Muscle layer of colon (tissue), 2 donors: ENCODE data around the gene BMS1.

Source experiments
- H3K27ac ChIP-seq: one replicate; pipeline ENCODE4 v1.7.0; 2013; ENCODE audit warnings: low read depth, mild to moderate bottlenecking, low read length, moderate library complexity
- H3K27me3 ChIP-seq, 2 donors: one replicate each; pipeline ENCODE4 v1.7.0; 2013; ENCODE audit warnings: low read length in 2 of 2, mild to moderate bottlenecking in 2 of 2; ENCODE audit not compliant: insufficient read depth in 2 of 2, control insufficient read depth in 1 of 2
- H3K36me3 ChIP-seq: one replicate; pipeline ENCODE4 v1.7.0; 2013; ENCODE audit warnings: mild to moderate bottlenecking, low read length; ENCODE audit not compliant: insufficient read depth
- H3K4me1 ChIP-seq: one replicate; pipeline ENCODE4 v1.7.0; 2013; ENCODE audit warnings: mild to moderate bottlenecking, low read length; ENCODE audit not compliant: insufficient read depth
- H3K4me3 ChIP-seq, 2 donors: one replicate each; pipeline ENCODE4 v1.7.0; 2013; ENCODE audit warnings: low read length in 2 of 2, low read depth in 1 of 2, mild to moderate bottlenecking in 1 of 2, moderate library complexity in 1 of 2
- H3K9ac ChIP-seq: one replicate; pipeline ENCODE4 v1.7.0; 2013; ENCODE audit warnings: low read length
- H3K9me3 ChIP-seq: one replicate; pipeline ENCODE4 v1.7.0; 2013; ENCODE audit warnings: mild to moderate bottlenecking, low read length
- donor health status: abdominal sarcoma.
- donor health status: Adenocarcinoma of cecum.

The BMS1 gene

DNA sequence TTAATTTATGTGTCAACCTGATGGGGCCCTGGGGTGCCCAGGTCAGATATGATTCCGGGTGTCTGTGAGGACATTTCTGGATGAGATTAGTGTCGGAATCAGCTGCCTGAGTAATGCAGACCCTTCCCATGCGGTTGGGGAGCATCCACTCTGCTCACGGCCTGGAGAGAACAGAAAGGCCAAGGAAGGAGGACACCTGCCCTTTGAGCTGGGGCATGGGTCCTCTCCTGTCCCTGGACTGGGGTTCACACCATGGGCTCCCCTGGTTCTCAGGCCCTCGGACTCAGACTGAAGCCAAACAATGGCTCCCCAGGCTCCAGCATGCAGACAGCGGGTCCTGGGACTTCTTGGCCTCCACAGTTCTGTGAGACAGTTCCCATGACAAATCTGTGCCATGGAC lies 94.3 kb downstream of the BMS1 start:
- Histone ChIP-seq H3K27ac (no peak overlapping the region), H3K9ac (no peak overlapping the region), H3K27me3 (peaks cover 0 to 7% of the 10 kb centered on the region in 2 donors), H3K36me3 (no peaks in the 10 kb centered on the region), H3K4me1 (peaks cover 4% of the 10 kb centered on the region), H3K4me3 (no peak overlapping the region), H3K9me3 (no peaks in the 10 kb centered on the region)

DNA sequence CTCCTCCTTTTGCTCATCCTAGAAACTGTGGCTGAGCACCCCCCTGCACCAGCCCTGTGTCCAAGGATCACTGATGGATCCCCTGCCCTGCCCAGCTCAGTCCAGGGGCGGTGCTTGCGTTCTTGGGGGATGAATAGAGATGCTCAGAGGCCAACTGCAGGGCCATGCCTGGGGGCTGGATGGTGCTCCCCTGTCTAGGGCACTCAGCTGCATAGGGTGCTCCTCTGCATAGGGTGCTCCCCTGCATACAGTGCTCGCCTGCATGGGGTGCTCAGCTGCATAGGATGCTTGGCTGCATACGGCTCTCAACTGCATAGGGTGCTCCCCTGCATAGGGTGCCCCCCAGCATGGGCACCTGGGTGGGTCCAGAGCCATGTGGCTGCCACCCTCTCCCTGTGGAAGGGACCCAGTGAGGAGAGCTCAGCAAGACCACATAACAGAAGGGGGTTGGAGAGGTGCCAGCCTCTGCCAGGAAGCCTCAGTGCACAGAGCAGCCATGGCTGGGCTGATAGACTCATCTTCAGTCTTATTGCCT lies 95.0 kb downstream of the BMS1 start:
- Histone ChIP-seq H3K4me3 (no peak overlapping the region), H3K36me3 (no peaks in the 10 kb centered on the region), H3K27me3 (peaks cover 0 to 7% of the 10 kb centered on the region in 2 donors), H3K4me1 (peaks cover 4% of the 10 kb centered on the region), H3K9me3 (no peaks in the 10 kb centered on the region), H3K27ac (no peak overlapping the region), H3K9ac (no peak overlapping the region)

DNA sequence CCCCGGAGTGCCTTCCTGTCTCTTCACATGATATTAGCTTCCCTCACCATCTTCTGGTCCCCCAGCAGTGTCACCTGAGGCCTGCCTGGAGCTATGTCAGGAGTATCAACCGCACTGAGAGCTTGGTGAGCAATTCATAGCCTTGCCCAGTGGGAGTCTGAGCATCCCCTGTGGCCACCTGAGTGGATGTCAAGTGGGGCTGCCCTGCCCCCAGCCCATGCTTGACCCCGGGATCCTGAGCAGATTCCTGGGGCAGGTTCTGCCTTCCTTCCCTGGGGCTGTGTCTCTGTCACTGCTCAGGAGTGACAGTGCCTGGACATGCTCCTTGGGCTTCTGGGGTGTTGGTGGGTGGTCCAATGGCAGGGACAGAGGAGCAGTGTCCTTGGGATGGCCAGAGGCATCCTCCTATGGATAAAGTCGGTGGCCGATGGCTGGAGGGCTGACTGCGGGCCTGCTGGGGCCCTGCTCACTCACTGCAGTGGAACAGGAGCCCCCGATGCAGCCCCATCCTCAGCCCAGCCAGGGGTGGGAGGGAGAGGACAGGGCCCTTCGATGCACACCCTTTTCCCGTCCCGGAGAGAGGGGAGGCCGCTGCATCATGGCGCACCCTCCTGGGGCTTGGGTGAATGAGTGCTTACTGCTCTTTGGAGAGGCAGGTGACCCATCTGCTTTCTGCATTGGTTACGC lies 95.7 kb downstream of the BMS1 start:
- H3K4me1 ChIP-seq = peaks cover 4% of the 10 kb centered on the region
- no peak overlapping the region for H3K4me3 ChIP-seq
- H3K27me3 ChIP-seq = peaks cover 0 to 7% of the 10 kb centered on the region in 2 donors

DNA sequence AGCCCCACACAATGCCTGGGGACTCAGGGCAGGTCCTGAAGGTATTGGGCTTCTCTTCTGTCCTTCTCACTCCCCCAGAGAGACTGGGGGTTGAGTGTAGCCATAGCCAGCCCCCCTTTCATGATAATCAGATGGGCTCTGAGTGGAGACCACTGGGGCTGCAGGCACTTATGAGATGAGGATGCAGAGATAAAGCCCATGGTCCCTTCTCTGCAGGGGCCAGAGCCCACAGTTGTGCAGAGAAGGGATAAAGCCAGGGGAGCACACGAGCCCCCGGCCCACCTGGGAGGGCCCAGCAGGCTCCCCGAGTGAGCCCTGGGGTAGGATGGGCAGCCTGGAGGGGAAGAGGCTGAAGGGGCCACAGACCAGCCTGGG lies 96.2 kb downstream of the BMS1 start:
- Histone ChIP-seq H3K27me3 (peaks cover 0 to 7% of the 10 kb centered on the region in 2 donors), H3K36me3 (no peaks in the 10 kb centered on the region), H3K4me3 (no peak overlapping the region), H3K9me3 (no peaks in the 10 kb centered on the region), H3K4me1 (peaks cover 4% of the 10 kb centered on the region), H3K27ac (no peak overlapping the region), H3K9ac (no peak overlapping the region)

More for the DNA sequence above, 95.7 kb downstream of the BMS1 start:
- Histone ChIP-seq H3K9me3 (no peaks in the 10 kb centered on the region), H3K9ac (no peak overlapping the region), H3K36me3 (no peaks in the 10 kb centered on the region), H3K27ac (no peak overlapping the region)

DNA sequence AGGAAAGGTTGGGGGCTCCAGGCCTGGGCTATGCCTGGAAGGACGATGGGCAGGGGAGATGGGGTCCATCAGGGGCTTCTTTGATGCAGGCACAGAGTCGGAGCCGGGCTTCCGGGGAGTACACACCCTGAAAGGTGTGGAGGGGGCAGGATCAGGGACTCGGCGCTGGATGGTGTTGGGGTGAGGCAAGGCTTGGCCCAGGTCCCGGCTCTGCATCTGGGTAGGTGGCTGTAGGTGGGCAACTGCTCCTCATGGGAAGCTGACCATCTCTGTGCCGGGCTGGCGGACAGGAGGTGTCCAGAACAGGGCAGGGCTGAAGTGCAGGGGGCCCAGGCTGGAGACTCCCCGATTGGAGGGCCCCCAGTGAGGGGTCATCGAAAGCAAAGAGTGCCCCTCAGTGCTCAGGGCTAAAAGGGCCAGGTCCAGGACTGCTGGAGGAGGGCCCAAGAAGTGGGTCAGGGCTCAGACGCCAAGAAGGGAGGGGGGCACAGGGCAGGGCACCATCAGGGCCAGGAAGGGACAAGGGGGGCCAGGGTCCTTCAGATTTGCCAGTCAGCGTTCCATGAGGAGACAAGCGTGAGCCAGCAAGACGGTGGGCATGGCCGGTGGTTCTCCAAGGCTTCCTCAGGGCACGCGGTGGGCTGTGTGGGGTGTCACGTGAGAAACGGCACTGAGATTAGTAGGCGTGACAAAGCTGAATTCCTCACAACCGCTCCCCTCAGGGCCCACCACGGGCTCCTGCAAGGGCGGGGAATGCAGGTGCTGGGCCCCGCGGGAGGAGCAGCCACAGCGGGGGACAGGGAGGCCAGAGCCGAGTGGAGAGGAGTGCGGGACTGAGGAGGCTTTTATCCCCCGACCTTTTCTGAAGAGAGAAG lies 97.0 kb downstream of the BMS1 start:
- H3K9ac ChIP-seq = no peak overlapping the region
- H3K4me3 ChIP-seq = no peak overlapping the region
- no peaks in the 10 kb centered on the region for H3K36me3 ChIP-seq
- no peaks in the 10 kb centered on the region for H3K9me3 ChIP-seq
- peaks cover 4% of the 10 kb centered on the region for H3K4me1 ChIP-seq
- H3K27ac ChIP-seq = no peak overlapping the region
- peaks cover 0 to 7% of the 10 kb centered on the region in 2 donors for H3K27me3 ChIP-seq

DNA sequence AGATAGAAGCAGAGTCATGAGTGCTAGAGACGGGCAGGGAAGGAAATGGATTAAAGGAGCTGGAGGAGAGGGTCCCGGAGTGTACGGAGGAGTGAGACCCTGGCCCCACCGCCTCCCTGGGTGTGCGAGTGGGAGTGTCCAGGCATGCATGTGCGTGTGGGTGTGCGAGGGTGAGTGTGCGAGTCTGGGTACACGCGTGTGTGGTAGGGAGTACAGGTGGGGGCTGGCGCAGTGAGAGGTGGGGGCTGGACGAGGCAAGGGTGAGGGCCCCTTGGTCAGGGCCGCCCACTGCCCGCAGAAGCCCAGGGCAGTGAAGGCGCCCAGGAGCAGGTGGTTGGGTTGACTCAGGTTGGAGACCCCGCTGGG lies 97.6 kb downstream of the BMS1 start:
- peaks cover 0 to 7% of the 10 kb centered on the region in 2 donors for H3K27me3 ChIP-seq
- H3K36me3 ChIP-seq = no peaks in the 10 kb centered on the region
- no peak overlapping the region for H3K4me3 ChIP-seq
- H3K27ac ChIP-seq = no peak overlapping the region
- no peaks in the 10 kb centered on the region for H3K9me3 ChIP-seq
- peaks cover 4% of the 10 kb centered on the region for H3K4me1 ChIP-seq
- no peak overlapping the region for H3K9ac ChIP-seq

DNA sequence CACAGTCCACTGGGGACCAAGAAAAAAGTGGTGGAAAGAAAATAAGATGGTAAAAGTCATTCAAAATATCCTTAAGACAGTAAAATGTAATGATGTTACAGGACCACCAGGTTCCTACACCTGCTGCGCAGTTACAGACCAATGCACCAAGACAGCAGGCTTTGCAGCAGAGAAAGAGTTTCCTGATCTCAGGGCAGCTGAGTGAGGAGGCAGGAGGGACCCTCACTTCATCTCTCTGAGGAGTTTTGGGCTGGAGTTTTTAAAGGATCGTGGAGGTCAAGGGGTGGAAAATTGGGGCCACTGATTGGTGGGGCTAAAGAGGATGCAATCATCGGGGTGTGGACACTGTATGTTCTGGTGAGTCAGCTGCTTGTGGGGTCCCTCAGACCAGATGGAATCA lies 100.0 kb downstream of the BMS1 start:
- Histone ChIP-seq H3K36me3 (no peaks in the 10 kb centered on the region), H3K9ac (no peak overlapping the region), H3K27ac (no peak overlapping the region), H3K9me3 (no peaks in the 10 kb centered on the region), H3K27me3 (peaks cover 0 to 7% of the 10 kb centered on the region in 2 donors), H3K4me1 (no peaks in the 10 kb centered on the region), H3K4me3 (no peak overlapping the region)
